GM21737 (cell line): ENCODE measurements around the gene WIF1.

ENCODE experiments used
- ATAC-seq: cut with Tn5 transposase; IDR thresholded peaks from one replicate; pipeline ENCODE4 v1.9.1; 2021; ENCODE audit warnings: mild to moderate bottlenecking, moderate library complexity; ENCODE audit not compliant: unreplicated experiment

The WIF1 gene

GRCh38 chr12:65025136-65025535 is 96.0 kb downstream of the WIF1 start:
- ATAC-seq = no peak

GRCh38 chr12:65023485-65023884 is 97.6 kb downstream of the WIF1 start:
- no peak for ATAC-seq

GRCh38 chr12:65022960-65023359 is 98.1 kb downstream of the WIF1 start:
- no peak for ATAC-seq

- ATAC-seq = no peak
Observed at GRCh38 chr12:65022421-65022820, 98.7 kb downstream of the WIF1 start.

GRCh38 chr12:65019696-65020234 is 101.3 kb downstream of the WIF1 start:
- ATAC-seq = no peak

- no peak for ATAC-seq
Observed at GRCh38 chr12:65016881-65017650, 104.0 kb downstream of the WIF1 start.

- no peak for ATAC-seq
Observed at GRCh38 chr12:65015850-65016249, 105.3 kb downstream of the WIF1 start.

- ATAC-seq = no peak
Observed at GRCh38 chr12:65014504-65015271, 106.4 kb downstream of the WIF1 start.

GRCh38 chr12:65010437-65010836 is 110.7 kb downstream of the WIF1 start:
- no peak for ATAC-seq

GRCh38 chr12:65005716-65006115 is 115.4 kb downstream of the WIF1 start:
- ATAC-seq = no peak

GRCh38 chr12:65004270-65004669 is 116.8 kb downstream of the WIF1 start:
- no peak for ATAC-seq
